ENCODE measurements around the gene CIC. TPM values are rescaled to one million over a fixed set of nuclear protein-coding genes. Genes with fewer than 3 reads are reported as not detected.

CIC gene
- total and polyA plus RNA-seq, 2 of the 13 experiments (the other 11 are each of a cell fraction or from before 2014, with no cell fraction given), result 5.9 to 8.0 TPM

- TF ChIP-seq ATF2 (CRISPR knock-in tag; IDR thresholded peaks at IDR 0.05), result no peak
- TF ChIP-seq BRD4 (CRISPR knock-in tag; IDR thresholded peaks at IDR 0.05), result no peak
- no peak for TF ChIP-seq ZFP37 (CRISPR knock-in tag; IDR thresholded peaks at IDR 0.05; ENCODE audit: borderline replicate concordance)
Measured at GRCh38 chr19:42275517-42275916, 6.5 kb downstream of the CIC start (continued).

- H3K9me3 ChIP-seq (ENCODE audit: low read length), result no peaks in the 10 kb centered on the region
- no peak for DNase-seq (ENCODE audit: low spot score)
- no peak for ATAC-seq
- FAIRE-seq, result no peak
- H3K79me2 ChIP-seq (ENCODE audit: insufficient read depth, low read length), result peaks cover 4% of the 10 kb centered on the region
- no TSS peak for BruUV-seq (replicated peaks)
- POLR2A ChIA-PET, result interaction anchor here (7.4 kb wide), 1 partner anchor 31 kb away, joined by 117 read pairs; the partner anchor contains the start of gene GSK3A
- no peak overlapping the region for H3K27ac ChIP-seq (ENCODE audit: extremely low read length, insufficient read depth, low read length)
- no peaks in the 10 kb centered on the region for H4K20me1 ChIP-seq (ENCODE audit: insufficient read depth, low read length)
- 100% methylated on average over 2 of the region's 3 CpGs for WGBS (ENCODE audit: low lambda C conversion rate)
- TF ChIP-seq PCBP1 (IDR thresholded peaks at IDR 0.05; ENCODE audit: borderline replicate concordance, low read depth, low read length) (no peak), AFF4 (CRISPR knock-in tag; IDR thresholded peaks at IDR 0.05) (no peak), MXI1 (IDR thresholded peaks at IDR 0.05; ENCODE audit: borderline replicate concordance, low read depth, low read length) (no peak), DDIT3 (CRISPR knock-in tag; IDR thresholded peaks at IDR 0.05) (no peak), SMARCC2 (IDR thresholded peaks at IDR 0.05) (no peak), SNAI1 (CRISPR knock-in tag; IDR thresholded peaks at IDR 0.05; ENCODE audit: borderline replicate concordance) (no peak), SNAPC2 (CRISPR knock-in tag; IDR thresholded peaks at IDR 0.05) (no peak), HOXA9 (CRISPR knock-in tag; IDR thresholded peaks at IDR 0.05; ENCODE audit: borderline replicate concordance) (no peak), ZMYM2 (CRISPR knock-in tag; IDR thresholded peaks at IDR 0.05) (no peak), POGZ (CRISPR knock-in tag; IDR thresholded peaks at IDR 0.05) (no peak), ZNF652 (CRISPR knock-in tag; IDR thresholded peaks at IDR 0.05; ENCODE audit: borderline replicate concordance, low read depth) (no peak), ZNF775 (CRISPR knock-in tag; IDR thresholded peaks at IDR 0.05; ENCODE audit: borderline replicate concordance) (no peak), ZSCAN21 (CRISPR knock-in tag; IDR thresholded peaks at IDR 0.05; ENCODE audit: borderline replicate concordance) (no peak), ZNF235 (CRISPR knock-in tag; IDR thresholded peaks at IDR 0.05; ENCODE audit: borderline replicate concordance) (no peak)
- no peak overlapping the region for H3K4me2 ChIP-seq (ENCODE audit: low read depth, low read length)
- intact Hi-C loops (cut with micrococcal nuclease; ENCODE audit: unreplicated experiment), result no loop called here
- in situ Hi-C loops (cut with HindIII; ENCODE audit: extremely low pct_ligation_motif_present, low pct_unique_long_range_greater_than_20kb), result no loop called here
- no peaks in the 10 kb centered on the region for H3K27me3 ChIP-seq (ENCODE audit: control insufficient read depth in 1 of 2, insufficient read depth in 2 of 2, low read length in 2 of 2)
- peaks cover 5 to 21% of the 10 kb centered on the region in 2 experiments; a peak in 4 of 5 replicates for H3K36me3 ChIP-seq (replicated peaks in 1 of 2; ENCODE audit: control insufficient read depth in 1 of 2, insufficient read depth in 2 of 2, low read length in 2 of 2)
- H3K4me1 ChIP-seq (ENCODE audit: insufficient read depth, low read length), result peaks cover 33% of the 10 kb centered on the region
- no peak overlapping the region for H3K9ac ChIP-seq (ENCODE audit: insufficient read depth, low read depth, low read length)
- H3K4me3 ChIP-seq (replicated peaks in 1 of 3; ENCODE audit: insufficient read depth in 1 of 3, low read depth in 2 of 3, low read length in 3 of 3), result no peak overlapping the region
- no peak overlapping the region for H2AFZ ChIP-seq (ENCODE audit: low read length)
- CTCF ChIA-PET (ENCODE audit: low intra/inter-chr PET ratio, low total read pairs), result no interaction called here
Measured at GRCh38 chr19:42276284-42276683, 7.2 kb downstream of the CIC start.
